GM03348 (cell line): ENCODE data around the gene PRDM16.
"Not testable (repeated sequence)": the region's sequence is repeated elsewhere in the genome, so short reads cannot be mapped to it uniquely, and the experiment has no call there.

ENCODE experiments used
- DNase-seq: peaks from one replicate; pipeline ENCODE4 v3.0.0; 2012; ENCODE audit warnings: low spot score

Gene PRDM16

GRCh38 chr1:3082051-3082450, 13.0 kb downstream of the PRDM16 start:
- no peak for DNase-seq

- no peak for DNase-seq
Measured at GRCh38 chr1:3082571-3083516, 13.8 kb downstream of the PRDM16 start.

GRCh38 chr1:3084154-3084553, 15.2 kb downstream of the PRDM16 start:
- no peak for DNase-seq

GRCh38 chr1:3084726-3085125, 15.7 kb downstream of the PRDM16 start:
- DNase-seq = no peak

GRCh38 chr1:3085721-3086120, 16.7 kb downstream of the PRDM16 start:
- no peak for DNase-seq

- DNase-seq = no peak
Measured at GRCh38 chr1:3086272-3086974, 17.4 kb downstream of the PRDM16 start.

GRCh38 chr1:3087049-3087448, 18.0 kb downstream of the PRDM16 start:
- DNase-seq = no peak

GRCh38 chr1:3087946-3088668, 19.1 kb downstream of the PRDM16 start:
- DNase-seq = not testable (repeated sequence)

- no peak for DNase-seq
Measured at GRCh38 chr1:3089490-3089889, 20.5 kb downstream of the PRDM16 start.

GRCh38 chr1:3091334-3091733, 22.3 kb downstream of the PRDM16 start:
- DNase-seq = no peak

- DNase-seq = no peak
Measured at GRCh38 chr1:3092530-3092929, 23.5 kb downstream of the PRDM16 start.

- DNase-seq = no peak
Measured at GRCh38 chr1:3093898-3094626, 25.1 kb downstream of the PRDM16 start.

- no peak for DNase-seq
Measured at GRCh38 chr1:3094863-3095780, 26.1 kb downstream of the PRDM16 start.

- DNase-seq = no peak
Measured at GRCh38 chr1:3096345-3096744, 27.3 kb downstream of the PRDM16 start.

- no peak for DNase-seq
Measured at GRCh38 chr1:3097231-3097630, 28.2 kb downstream of the PRDM16 start.

- DNase-seq = no peak
Measured at GRCh38 chr1:3097861-3098260, 28.9 kb downstream of the PRDM16 start.

GRCh38 chr1:3099861-3100260, 30.9 kb downstream of the PRDM16 start:
- no peak for DNase-seq

- DNase-seq = no peak
Measured at GRCh38 chr1:3101124-3101939, 32.3 kb downstream of the PRDM16 start.

- no peak for DNase-seq
Measured at GRCh38 chr1:3102641-3103040, 33.6 kb downstream of the PRDM16 start.
